ENCODE results near the gene EPS8L2.

DNA sequence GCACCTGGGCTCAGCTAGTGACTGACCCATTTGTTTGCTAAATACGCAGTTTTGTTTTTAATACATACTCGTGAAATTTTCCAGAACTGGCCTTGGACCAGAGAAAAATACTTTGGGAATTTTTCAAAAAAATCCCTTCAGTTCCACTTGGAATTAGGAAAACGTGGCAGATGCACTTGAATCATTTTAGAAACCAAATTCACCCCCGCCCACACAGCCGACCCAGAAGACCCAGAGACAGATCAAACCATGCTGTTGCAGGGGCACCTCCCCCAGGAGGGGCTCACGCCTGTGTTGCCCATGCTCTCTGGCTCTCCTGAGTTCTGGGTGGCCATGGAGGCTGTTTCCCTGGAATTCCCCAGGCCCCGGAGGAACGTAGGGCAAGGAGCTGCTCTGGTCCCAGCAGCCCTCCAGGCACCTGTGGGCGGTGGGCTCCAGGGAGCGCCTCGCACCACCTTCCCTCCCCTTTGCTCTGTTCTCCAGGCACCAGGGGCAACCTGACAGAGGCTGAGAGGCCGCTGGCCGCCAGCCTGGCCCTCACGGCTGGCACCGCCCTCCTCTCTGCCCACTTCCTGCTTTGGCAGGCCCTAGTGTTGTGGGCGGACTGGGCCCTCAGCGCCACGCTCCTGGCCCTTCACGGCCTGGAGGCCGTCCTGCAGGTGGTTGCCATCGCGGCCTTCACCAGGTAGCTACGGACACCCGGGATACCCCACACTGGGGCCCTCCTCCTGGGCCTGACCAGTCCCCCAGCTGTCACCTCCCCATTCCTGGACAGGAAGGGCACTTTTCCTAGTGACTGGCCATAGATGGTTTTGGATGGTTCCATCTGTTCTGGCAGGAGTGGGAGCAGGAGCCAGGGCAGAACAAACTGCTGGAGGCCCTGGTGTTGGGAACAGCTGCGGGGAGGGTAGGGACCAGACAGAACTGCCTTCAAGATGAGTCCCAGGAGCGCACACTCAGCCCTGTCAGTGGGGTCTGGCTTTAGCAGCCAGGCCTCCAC is 3.3 kb upstream of the EPS8L2 start:
- TF ChIP-seq ZNF274 (IDR thresholded peaks at IDR 0.05; ENCODE audit: low read depth, low read length) (no peak), YY1 (IDR thresholded peaks at IDR 0.05; ENCODE audit: insufficient read depth, insufficient read length) (no peak)

Data from NT2/D1 (cell line).